Loucy (cell line): ENCODE measurements around the gene SH3BGRL.
A peak's percentile ranks its signal among the peaks of the same experiment; 100 is the strongest.

Experiments
- H2AFZ ChIP-seq: fragments of 200-600 bp; sonication (generic); 2 replicates; pipeline ENCODE4 v1.6.0; 2016; ENCODE audit warnings: antibody characterized with exemption, mild to moderate bottlenecking, low read length, moderate library complexity
- H3F3A ChIP-seq: fragments of 200-600 bp; 2 replicates; pipeline ENCODE4 v1.6.0; 2016; ENCODE audit warnings: antibody characterized with exemption, low read depth, mild to moderate bottlenecking
- H3K27me3 ChIP-seq: fragments of 200-600 bp; sonication (generic); 2 replicates; pipeline ENCODE4 v1.6.1; 2014; ENCODE audit warnings: low read length, mild to moderate bottlenecking; ENCODE audit not compliant: insufficient read depth, poor library complexity, severe bottlenecking
- H3K36me3 ChIP-seq: fragments of 200-600 bp; sonication (generic); 2 replicates; pipeline ENCODE4 v1.6.1; 2016; ENCODE audit warnings: low read length; ENCODE audit not compliant: insufficient read depth
- H3K4me1 ChIP-seq: fragments of 200-600 bp; sonication (generic); 2 replicates; pipeline ENCODE4 v1.5.1; 2014; ENCODE audit warnings: low read length, mild to moderate bottlenecking; ENCODE audit not compliant: insufficient read depth, poor library complexity, severe bottlenecking
- H3K4me2 ChIP-seq: fragments of 200-600 bp; sonication (generic); 2 replicates; pipeline ENCODE4 v1.6.0; 2014; ENCODE audit warnings: antibody characterized with exemption, low read length, low read depth, mild to moderate bottlenecking; ENCODE audit not compliant: poor library complexity, severe bottlenecking
- H3K4me3 ChIP-seq: fragments of 200-600 bp; sonication (generic); 2 replicates; pipeline ENCODE4 v1.5.1; 2014; ENCODE audit warnings: low read length, mild to moderate bottlenecking, mixed read lengths; ENCODE audit not compliant: poor library complexity, severe bottlenecking
- H3K79me2 ChIP-seq: fragments of 200-600 bp; sonication (generic); 2 replicates; pipeline ENCODE4 v1.6.1; 2014; ENCODE audit warnings: low read length; ENCODE audit not compliant: insufficient read depth
- H3K9ac ChIP-seq: fragments of 200-600 bp; sonication (generic); 2 replicates; pipeline ENCODE4 v1.6.0; 2014; ENCODE audit warnings: mild to moderate bottlenecking, low read depth, low read length, moderate library complexity; ENCODE audit not compliant: poor library complexity, severe bottlenecking
- H3K9me2 ChIP-seq: fragments of 200-600 bp; sonication (generic); replicated peaks from 2 replicates; pipeline ENCODE4 v1.6.1; 2016; ENCODE audit warnings: low read depth, low read length, mixed read lengths
- H3K9me3 ChIP-seq: fragments of 200-600 bp; sonication (generic); 2 replicates; pipeline ENCODE4 v1.6.1; 2014; ENCODE audit warnings: mild to moderate bottlenecking, antibody characterized with exemption, low read length, low read depth; ENCODE audit not compliant: insufficient read depth
- H4K20me1 ChIP-seq: fragments of 200-600 bp; sonication (generic); 2 replicates; pipeline ENCODE4 v1.6.0; 2014; ENCODE audit warnings: antibody characterized with exemption, low read length, mild to moderate bottlenecking; ENCODE audit not compliant: insufficient read depth, poor library complexity, severe bottlenecking
- EZH2phosphoT487 ChIP-seq: fragments of 200-600 bp; IDR thresholded peaks from 2 replicates; pipeline ENCODE4 v1.6.1; 2018; ENCODE audit warnings: antibody characterized with exemption, mild to moderate bottlenecking, moderate library complexity, borderline replicate concordance
- TF ChIP-seq, protein P1 (sequence below): fragments of 200-600 bp; sonication (generic); conservative IDR thresholded peaks from 2 replicates; pipeline ENCODE4 v1.5.1; 2014; ENCODE audit warnings: mild to moderate bottlenecking, antibody characterized with exemption, low read length

The SH3BGRL gene

DNA sequence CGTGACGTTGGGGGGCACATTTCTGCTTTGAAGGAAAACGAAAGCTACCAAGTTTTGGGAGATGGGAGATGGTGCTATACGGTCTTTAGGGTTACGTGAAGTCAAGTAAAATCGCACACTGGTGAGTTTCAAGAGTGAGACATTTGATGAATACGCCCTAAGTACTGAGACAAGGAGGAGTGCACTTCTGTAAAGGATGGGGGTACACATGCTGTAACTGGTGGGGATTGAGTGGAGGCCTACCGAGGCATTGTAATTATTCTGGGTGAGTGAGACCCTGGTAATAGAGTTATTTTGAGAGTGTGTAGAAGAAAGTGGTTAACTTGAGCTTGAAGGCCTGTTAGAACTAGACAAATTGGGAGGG is 536 bp downstream of the SH3BGRL start:
- Histone ChIP-seq H3K9me2 (no peaks in the 10 kb centered on the region), H3K4me2 (peak overlapping the region; percentile 88), H3K4me1 (peaks cover 3% of the 10 kb centered on the region), H3K27me3 (no peaks in the 10 kb centered on the region), H3K9me3 (no peaks in the 10 kb centered on the region), H4K20me1 (peaks cover 16% of the 10 kb centered on the region), H3K4me3 (peak overlapping the region; percentile 99), H3F3A (no peaks in the 10 kb centered on the region), H2AFZ (peak overlapping the region; percentile 86), H3K9ac (peak overlapping the region; percentile 95), H3K79me2 (peaks cover 54% of the 10 kb centered on the region), H3K36me3 (no peaks in the 10 kb centered on the region)
- TF ChIP-seq, protein P1, sequence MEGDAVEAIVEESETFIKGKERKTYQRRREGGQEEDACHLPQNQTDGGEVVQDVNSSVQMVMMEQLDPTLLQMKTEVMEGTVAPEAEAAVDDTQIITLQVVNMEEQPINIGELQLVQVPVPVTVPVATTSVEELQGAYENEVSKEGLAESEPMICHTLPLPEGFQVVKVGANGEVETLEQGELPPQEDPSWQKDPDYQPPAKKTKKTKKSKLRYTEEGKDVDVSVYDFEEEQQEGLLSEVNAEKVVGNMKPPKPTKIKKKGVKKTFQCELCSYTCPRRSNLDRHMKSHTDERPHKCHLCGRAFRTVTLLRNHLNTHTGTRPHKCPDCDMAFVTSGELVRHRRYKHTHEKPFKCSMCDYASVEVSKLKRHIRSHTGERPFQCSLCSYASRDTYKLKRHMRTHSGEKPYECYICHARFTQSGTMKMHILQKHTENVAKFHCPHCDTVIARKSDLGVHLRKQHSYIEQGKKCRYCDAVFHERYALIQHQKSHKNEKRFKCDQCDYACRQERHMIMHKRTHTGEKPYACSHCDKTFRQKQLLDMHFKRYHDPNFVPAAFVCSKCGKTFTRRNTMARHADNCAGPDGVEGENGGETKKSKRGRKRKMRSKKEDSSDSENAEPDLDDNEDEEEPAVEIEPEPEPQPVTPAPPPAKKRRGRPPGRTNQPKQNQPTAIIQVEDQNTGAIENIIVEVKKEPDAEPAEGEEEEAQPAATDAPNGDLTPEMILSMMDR, result no peak
- no peak for TF ChIP-seq EZH2phosphoT487

DNA sequence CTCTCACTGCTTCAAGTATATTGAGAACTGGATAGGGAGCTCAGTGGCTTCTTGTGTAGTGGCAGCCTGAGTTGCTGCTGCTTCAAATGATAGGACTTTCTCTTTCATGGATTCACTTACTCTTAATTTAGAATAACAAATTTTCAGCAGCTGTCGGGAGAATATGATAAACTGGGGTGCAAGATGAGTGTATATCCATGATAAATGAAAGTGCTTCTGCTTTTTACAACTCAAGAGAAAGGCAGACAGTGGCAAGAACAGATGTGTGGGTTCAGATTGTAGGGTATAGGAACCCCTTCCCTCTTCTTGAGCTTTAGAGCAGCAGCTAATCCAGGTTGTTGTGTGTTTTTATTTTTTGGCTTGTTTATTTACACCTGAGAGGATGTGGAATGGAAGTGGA is 1.0 kb downstream of the SH3BGRL start:
- Histone ChIP-seq H3K4me2 (peak overlapping the region; percentile 88), H3K79me2 (peaks cover 56% of the 10 kb centered on the region)
- TF ChIP-seq, protein P1, result no peak
- TF ChIP-seq EZH2phosphoT487, result no peak

DNA sequence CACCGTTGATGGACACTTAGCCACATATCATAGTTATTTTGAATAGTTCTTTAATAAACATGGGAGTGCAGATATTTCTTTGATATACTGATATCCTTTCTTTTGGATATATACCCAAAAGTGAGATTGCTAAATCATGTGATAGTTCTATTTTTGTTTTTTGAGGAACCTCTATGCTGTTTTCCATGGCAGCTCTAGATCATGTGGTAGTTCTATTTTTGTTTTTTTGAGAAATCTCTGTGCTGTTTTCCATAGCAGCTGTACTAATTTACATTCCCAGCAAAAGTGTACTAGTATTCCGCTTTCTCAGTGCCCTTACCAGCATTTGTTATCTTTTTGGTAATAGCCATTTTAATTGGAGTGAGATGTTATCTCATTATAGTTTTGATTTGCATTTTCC is 3.6 kb downstream of the SH3BGRL start:
- Histone ChIP-seq H3K27me3 (no peaks in the 10 kb centered on the region), H3K9me3 (no peaks in the 10 kb centered on the region)
- TF ChIP-seq EZH2phosphoT487, result no peak
- TF ChIP-seq, protein P1, result no peak

More for the DNA sequence above, 1.0 kb downstream of the SH3BGRL start:
- H3K27me3 ChIP-seq, result no peaks in the 10 kb centered on the region
- H3K4me3 ChIP-seq, result peak overlapping the region; percentile 99
- H3K9me3 ChIP-seq, result no peaks in the 10 kb centered on the region
- H3K36me3 ChIP-seq, result no peaks in the 10 kb centered on the region
- H3K9me2 ChIP-seq, result no peaks in the 10 kb centered on the region
- peaks cover 3% of the 10 kb centered on the region for H3K4me1 ChIP-seq
- H3K9ac ChIP-seq, result peak overlapping the region; percentile 95
- H3F3A ChIP-seq, result no peaks in the 10 kb centered on the region
- H4K20me1 ChIP-seq, result peaks cover 17% of the 10 kb centered on the region
- no peak overlapping the region for H2AFZ ChIP-seq

More for the DNA sequence above, 3.6 kb downstream of the SH3BGRL start:
- H3K9ac ChIP-seq, result no peak overlapping the region
- no peaks in the 10 kb centered on the region for H3K9me2 ChIP-seq
- no peak overlapping the region for H2AFZ ChIP-seq
- H3F3A ChIP-seq, result no peaks in the 10 kb centered on the region
- H3K79me2 ChIP-seq, result peaks cover 69% of the 10 kb centered on the region
- H3K4me2 ChIP-seq, result peak overlapping the region; percentile 88
- peak overlapping the region; percentile 56 for H3K4me3 ChIP-seq
- H3K36me3 ChIP-seq, result no peaks in the 10 kb centered on the region
- H3K4me1 ChIP-seq, result peaks cover 12% of the 10 kb centered on the region
- H4K20me1 ChIP-seq, result peaks cover 24% of the 10 kb centered on the region
